ENCODE data around the gene DEFB132.

- no peak for TF ChIP-seq POLR2A (IDR thresholded peaks at IDR 0.05; ENCODE audit: low read length)
- TF ChIP-seq GATA1 (IDR thresholded peaks at IDR 0.05; ENCODE audit: low read depth, low read length): no peak
Observed at GRCh38 chr20:284172-284571, 26.6 kb downstream of the DEFB132 start.
